PC-9 (cell line): ENCODE data around the gene IL1RAPL1. TPM values are rescaled to one million over a fixed set of nuclear protein-coding genes. Genes with fewer than 3 reads are reported as not detected.

Experiments
- BruUV-seq: library from RNA; stranded (reverse); fragments of 400-500 nt; replicated peaks from 2 replicates; lab custom pipeline; 2021; lab: Mats Ljungman, UMichigan
- CTCF ChIA-PET: fragments of 300-600 bp; sonication (Branson Sonifier 250); formaldehyde crosslinking; loops from one replicate; lab custom pipeline; 2022; ENCODE audit warnings: antibody characterized with exemption; lab: Charles Lee
- POLR2A ChIA-PET: fragments of 300-600 bp; sonication (Branson Sonifier 250); formaldehyde crosslinking; loops from one replicate; lab custom pipeline; 2022; ENCODE audit warnings: antibody characterized with exemption; ENCODE audit not compliant: unreplicated experiment; lab: Charles Lee
- DNase-seq, 2 experiments: peaks; one replicate each; pipeline versions ENCODE4 v3.0.0 to v3.0.0-alpha.2; 2015 to 2022; ENCODE audit warnings: mixed read lengths in 1 of 2
- H2AFZ ChIP-seq: fragments of 200-600 bp; sonication (generic); 2 replicates; pipeline ENCODE4 v1.8.1; 2017; ENCODE audit warnings: antibody characterized with exemption
- H3F3A ChIP-seq: fragments of 200-600 bp; sonication (generic); 2 replicates; pipeline ENCODE4 v1.8.1; 2017; ENCODE audit warnings: antibody characterized with exemption, mild to moderate bottlenecking, low read depth; ENCODE audit not compliant: insufficient read depth
- H3K27ac ChIP-seq: fragments of 200-600 bp; sonication (generic); 2 replicates; pipeline ENCODE4 v1.6.1; 2016; ENCODE audit warnings: mixed run types
- H3K27me3 ChIP-seq: fragments of 200-600 bp; sonication (generic); 2 replicates; pipeline ENCODE4 v1.6.1; 2016; ENCODE audit warnings: low read depth, mixed run types; ENCODE audit not compliant: insufficient read depth
- H3K36me3 ChIP-seq: fragments of 200-600 bp; sonication (generic); 2 replicates; pipeline ENCODE4 v1.6.1; 2016; ENCODE audit warnings: low read depth, mixed run types
- H3K4me1 ChIP-seq: fragments of 200-600 bp; sonication (generic); replicated peaks from 2 replicates; pipeline ENCODE4 v1.6.1; 2016; ENCODE audit warnings: mixed run types; ENCODE audit not compliant: insufficient read depth
- H3K4me2 ChIP-seq: fragments of 200-600 bp; sonication (generic); 2 replicates; pipeline ENCODE4 v1.6.1; 2017; ENCODE audit warnings: mixed run types
- H3K4me3 ChIP-seq: fragments of 200-600 bp; sonication (generic); 2 replicates; pipeline ENCODE4 v1.6.1; 2016; ENCODE audit warnings: mixed run types
- H3K79me2 ChIP-seq: fragments of 200-600 bp; sonication (generic); 2 replicates; pipeline ENCODE4 v1.6.1; 2017; ENCODE audit warnings: low read depth, mixed run types
- H3K9me2 ChIP-seq: fragments of 200-600 bp; sonication (generic); 2 replicates; pipeline ENCODE4 v1.8.1; 2017; ENCODE audit warnings: mild to moderate bottlenecking; ENCODE audit not compliant: insufficient read depth
- H3K9me3 ChIP-seq: fragments of 200-600 bp; sonication (generic); 2 replicates; pipeline ENCODE4 v1.8.1; 2016; ENCODE audit warnings: low read depth; ENCODE audit not compliant: insufficient read depth
- H4K20me1 ChIP-seq: fragments of 200-600 bp; sonication (generic); 2 replicates; pipeline ENCODE4 v1.8.1; 2017; ENCODE audit not compliant: insufficient read depth
- CTCF ChIP-seq: fragments of 200-600 bp; sonication (generic); conservative IDR thresholded peaks from 2 replicates; pipeline ENCODE4 v1.6.1; 2017; ENCODE audit warnings: mixed run types, antibody characterized with exemption, mild to moderate bottlenecking, moderate library complexity
- EZH2 ChIP-seq: fragments of 200-600 bp; sonication (generic); IDR thresholded peaks from 2 replicates; pipeline ENCODE4 v1.8.0; 2017; ENCODE audit warnings: antibody characterized with exemption, low read depth
- intact Hi-C: fragments of 100-400 bp; cut with micrococcal nuclease; formaldehyde crosslinking; loops from one replicate; pipeline ENCODE4 v1.10.0; 2022; ENCODE audit not compliant: unreplicated experiment
- total RNA-seq: library from RNA; stranded (reverse); gene quantifications from 2 replicates; pipeline ENCODE4 v1.2.3, GENCODE V29; 2021

Gene IL1RAPL1
- total RNA-seq, 1 experiment from 2014 or later = 0.26 TPM

- no peaks in the 10 kb centered on the region for H3K9me2 ChIP-seq
- H3K27me3 ChIP-seq = no peaks in the 10 kb centered on the region
- H3K36me3 ChIP-seq = no peaks in the 10 kb centered on the region
- no peaks in the 10 kb centered on the region for H3K79me2 ChIP-seq
- POLR2A ChIA-PET = no interaction called here
- intact Hi-C loops = no loop called here
- no peak overlapping the region for H3K27ac ChIP-seq
- H4K20me1 ChIP-seq = no peaks in the 10 kb centered on the region
- H3K4me2 ChIP-seq = no peak overlapping the region
- TF ChIP-seq EZH2 = no peak
- TF ChIP-seq CTCF = no peak
- no peaks in the 10 kb centered on the region for H3F3A ChIP-seq
- no TSS peak for BruUV-seq
- H3K9me3 ChIP-seq = no peaks in the 10 kb centered on the region
- no peak overlapping the region for H2AFZ ChIP-seq
- CTCF ChIA-PET = no interaction called here
- no peaks in the 10 kb centered on the region for H3K4me1 ChIP-seq
- no peak overlapping the region for H3K4me3 ChIP-seq
- DNase-seq = no peak
Observed at GRCh38 chrX:29690061-29690460, 1102.8 kb downstream of the IL1RAPL1 start.

DNA sequence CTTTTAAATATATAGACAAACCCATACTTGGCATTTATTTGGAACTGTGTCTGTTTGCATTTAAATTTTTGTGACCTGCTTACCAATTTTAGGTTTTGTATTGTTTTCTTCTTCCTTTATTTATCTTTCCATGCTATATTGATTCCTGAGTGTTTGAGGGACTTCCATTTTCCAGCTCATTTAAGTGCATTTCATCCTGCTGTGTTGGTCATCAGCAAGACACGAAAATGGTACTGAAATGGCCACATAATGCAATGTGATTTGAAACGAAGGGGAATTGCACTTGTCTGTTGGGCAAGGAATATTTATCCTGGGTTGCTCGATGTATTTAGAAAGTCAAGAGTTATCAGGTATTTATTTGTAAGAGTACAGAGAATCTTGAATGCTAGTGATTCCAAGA lies 1103.8 kb downstream of the IL1RAPL1 start:
- no peak for TF ChIP-seq EZH2
- TF ChIP-seq CTCF = no peak
- H3K9me3 ChIP-seq = no peaks in the 10 kb centered on the region
- no peak overlapping the region for H2AFZ ChIP-seq
- BruUV-seq = no TSS peak
- H4K20me1 ChIP-seq = no peaks in the 10 kb centered on the region
- no peak for DNase-seq
- ChIA-PET CTCF (no interaction called here), POLR2A (no interaction called here)
- no peaks in the 10 kb centered on the region for H3K79me2 ChIP-seq
- no peaks in the 10 kb centered on the region for H3K4me1 ChIP-seq
- intact Hi-C loops = no loop called here
- no peaks in the 10 kb centered on the region for H3K36me3 ChIP-seq
- H3K27me3 ChIP-seq = no peaks in the 10 kb centered on the region
- no peak overlapping the region for H3K4me2 ChIP-seq
- no peak overlapping the region for H3K4me3 ChIP-seq
- no peak overlapping the region for H3K27ac ChIP-seq
- no peaks in the 10 kb centered on the region for H3F3A ChIP-seq
- no peaks in the 10 kb centered on the region for H3K9me2 ChIP-seq

DNA sequence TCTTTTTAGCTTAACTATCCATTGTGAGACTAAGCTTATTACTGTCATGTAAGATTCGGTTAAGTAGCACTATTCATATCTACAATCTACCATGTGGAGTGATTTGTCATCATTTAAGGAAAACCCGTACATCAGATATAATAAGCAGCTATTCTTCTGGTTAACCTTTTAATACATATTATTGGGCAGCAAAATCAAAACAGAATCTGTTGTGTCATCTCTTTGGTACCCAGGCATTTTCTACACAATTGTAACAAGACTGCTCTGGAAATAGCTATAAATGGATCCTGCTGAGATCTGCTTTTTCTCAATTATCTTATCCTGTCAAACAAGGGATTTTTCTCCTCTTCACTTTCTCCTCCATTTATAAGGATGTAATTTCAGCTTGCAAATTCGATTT lies 1106.7 kb downstream of the IL1RAPL1 start:
- Histone ChIP-seq H3K27me3 (no peaks in the 10 kb centered on the region), H3K4me2 (no peak overlapping the region), H3F3A (no peaks in the 10 kb centered on the region), H3K9me3 (no peaks in the 10 kb centered on the region), H3K4me1 (no peaks in the 10 kb centered on the region), H3K36me3 (no peaks in the 10 kb centered on the region), H2AFZ (no peak overlapping the region), H3K9me2 (no peaks in the 10 kb centered on the region), H3K4me3 (no peak overlapping the region), H3K27ac (no peak overlapping the region), H4K20me1 (no peaks in the 10 kb centered on the region), H3K79me2 (no peaks in the 10 kb centered on the region)
- POLR2A ChIA-PET = no interaction called here
- intact Hi-C loops = no loop called here
- CTCF ChIA-PET = no interaction called here
- BruUV-seq = no TSS peak
- no peak for TF ChIP-seq CTCF
- no peak for TF ChIP-seq EZH2
- no peak for DNase-seq
